RKO (cell line): ENCODE data around the gene APOL4.
A peak's percentile ranks its signal among the peaks of the same experiment; 100 is the strongest.
"Not testable (repeated sequence)": the region's sequence is repeated elsewhere in the genome, so short reads cannot be mapped to it uniquely, and the experiment has no call there.

Source experiments
- DNase-seq: peaks from one replicate; pipeline ENCODE4 v3.0.0-alpha.2; 2016; ENCODE audit warnings: low spot score

APOL4 gene

GRCh38 chr22:36206255-36206654, 4.6 kb upstream of the APOL4 start:
- DNase-seq: no peak

GRCh38 chr22:36205573-36205972, 4.0 kb upstream of the APOL4 start:
- DNase-seq: not testable (repeated sequence)

- no peak for DNase-seq
Measured at GRCh38 chr22:36204632-36205015, 3.0 kb upstream of the APOL4 start.

GRCh38 chr22:36204001-36204631, 2.5 kb upstream of the APOL4 start:
- no peak for DNase-seq

GRCh38 chr22:36203441-36203840, 1.8 kb upstream of the APOL4 start:
- not testable (repeated sequence) for DNase-seq

GRCh38 chr22:36202906-36203305, 1.3 kb upstream of the APOL4 start:
- not testable (repeated sequence) for DNase-seq

GRCh38 chr22:36201025-36201424, 584 bp downstream of the APOL4 start:
- not testable (repeated sequence) for DNase-seq

GRCh38 chr22:36199001-36199551, 2.5 kb downstream of the APOL4 start:
- no peak for DNase-seq

GRCh38 chr22:36198536-36198935, 3.1 kb downstream of the APOL4 start:
- no peak for DNase-seq

GRCh38 chr22:36197514-36198146, 4.0 kb downstream of the APOL4 start:
- no peak for DNase-seq

GRCh38 chr22:36197065-36197440, 4.6 kb downstream of the APOL4 start:
- DNase-seq: no peak

GRCh38 chr22:36196254-36197064, 5.2 kb downstream of the APOL4 start:
- no peak for DNase-seq

GRCh38 chr22:36194971-36195370, 6.6 kb downstream of the APOL4 start:
- peak; percentile 60 for DNase-seq

- no peak for DNase-seq
Measured at GRCh38 chr22:36194385-36194784, 7.2 kb downstream of the APOL4 start.

- no peak for DNase-seq
Measured at GRCh38 chr22:36193577-36193976, 8.0 kb downstream of the APOL4 start.

GRCh38 chr22:36193171-36193570, 8.4 kb downstream of the APOL4 start:
- DNase-seq: no peak

GRCh38 chr22:36192542-36192941, 9.1 kb downstream of the APOL4 start:
- no peak for DNase-seq

GRCh38 chr22:36191106-36191836, 10.3 kb downstream of the APOL4 start:
- no peak for DNase-seq

GRCh38 chr22:36187862-36188261, 13.7 kb downstream of the APOL4 start:
- not testable (repeated sequence) for DNase-seq

- DNase-seq: no peak
Measured at GRCh38 chr22:36185828-36186624, 15.6 kb downstream of the APOL4 start.

- DNase-seq: no peak
Measured at GRCh38 chr22:36184433-36185025, 17.1 kb downstream of the APOL4 start.
